ENCODE data around the gene CCR4. TPM values are rescaled to one million over a fixed set of nuclear protein-coding genes. Genes with fewer than 3 reads are reported as not detected.

The CCR4 gene
- total and polyA plus RNA-seq, 2 of the 13 experiments (the other 11 are each of a cell fraction or from before 2014, with no cell fraction given) = 0.04 to 0.05 TPM

DNA sequence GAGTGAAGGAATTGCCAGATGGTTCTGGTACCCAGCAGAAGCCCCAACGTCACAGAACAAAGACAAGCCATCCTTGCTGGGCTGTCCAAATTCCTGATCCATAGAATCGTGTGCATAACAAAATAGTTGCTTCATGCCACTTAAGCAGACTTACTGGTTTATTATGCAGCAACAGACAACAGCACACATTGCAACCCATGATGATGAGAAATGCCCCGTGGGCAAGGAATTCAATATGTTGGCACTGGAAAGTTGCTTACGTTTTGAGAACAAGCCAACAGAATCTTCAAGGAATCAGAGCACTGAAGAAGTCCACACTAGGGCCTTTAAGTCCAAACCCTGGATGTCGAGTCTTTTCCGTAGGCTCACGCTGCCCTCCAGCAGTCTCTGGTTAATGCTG, 40.3 kb downstream of the CCR4 start:
- no peaks in the 10 kb centered on the region for H3K36me3 ChIP-seq (replicated peaks in 1 of 2; ENCODE audit: control insufficient read depth in 1 of 2, insufficient read depth in 2 of 2, low read length in 2 of 2)
- no TSS peak for BruUV-seq (replicated peaks)
- CTCF ChIA-PET (ENCODE audit: low intra/inter-chr PET ratio, low total read pairs) = no interaction called here
- POLR2A ChIA-PET = no interaction called here
- no peak overlapping the region for H3K4me2 ChIP-seq (ENCODE audit: low read depth, low read length)
- no peak overlapping the region for H3K9ac ChIP-seq (ENCODE audit: insufficient read depth, low read depth, low read length)
- FAIRE-seq (no peak), DNase-seq (ENCODE audit: low spot score) (no peak), ATAC-seq (no peak)
- in situ Hi-C loops (cut with HindIII; ENCODE audit: extremely low pct_ligation_motif_present, low pct_unique_long_range_greater_than_20kb) (no loop called here), intact Hi-C loops (cut with micrococcal nuclease; ENCODE audit: unreplicated experiment) (no loop called here)
- no peaks in the 10 kb centered on the region for H4K20me1 ChIP-seq (ENCODE audit: insufficient read depth, low read length)
- H2AFZ ChIP-seq (ENCODE audit: low read length) = no peak overlapping the region
- no peak overlapping the region for H3K27ac ChIP-seq (ENCODE audit: extremely low read length, insufficient read depth, low read length)
- no peak overlapping the region for H3K4me3 ChIP-seq (replicated peaks in 1 of 3; ENCODE audit: insufficient read depth in 1 of 3, low read depth in 2 of 3, low read length in 3 of 3)
- H3K9me3 ChIP-seq (ENCODE audit: low read length) = no peaks in the 10 kb centered on the region
- 84% methylated on average over 6 of the region's 7 CpGs for WGBS (ENCODE audit: low lambda C conversion rate)
- H3K27me3 ChIP-seq (ENCODE audit: control insufficient read depth in 1 of 2, insufficient read depth in 2 of 2, low read length in 2 of 2) = no peaks in the 10 kb centered on the region
- no peaks in the 10 kb centered on the region for H3K79me2 ChIP-seq (ENCODE audit: insufficient read depth, low read length)
- no peak for TF ChIP-seq ZNF44 (CRISPR knock-in tag; IDR thresholded peaks at IDR 0.05)
- no peak for TF ChIP-seq AHR (CRISPR knock-in tag; IDR thresholded peaks at IDR 0.05)
- H3K4me1 ChIP-seq (ENCODE audit: insufficient read depth, low read length) = peaks cover 6% of the 10 kb centered on the region; the same call in 1 of the 2 replicates

DNA sequence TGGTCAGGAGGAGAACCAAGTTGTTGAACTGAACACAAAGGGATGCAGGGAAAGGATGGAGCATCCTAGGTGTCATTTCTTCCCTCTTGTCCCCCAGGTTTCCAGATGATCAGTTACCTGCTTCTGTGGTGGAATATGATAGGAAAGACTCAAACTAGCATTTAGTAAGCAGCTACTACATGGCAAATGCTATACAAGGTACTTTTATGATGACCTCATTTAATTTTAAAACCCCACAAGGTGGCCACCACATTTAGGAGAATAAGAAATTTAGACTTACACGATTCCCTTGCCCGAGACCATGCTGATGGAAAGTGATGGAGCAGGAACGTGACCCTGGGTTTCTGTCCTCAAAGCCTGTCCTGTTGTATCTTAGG, 40.9 kb downstream of the CCR4 start:
- H3K27ac ChIP-seq (ENCODE audit: extremely low read length, insufficient read depth, low read length) = no peak overlapping the region
- H3K4me2 ChIP-seq (ENCODE audit: low read depth, low read length) = no peak overlapping the region
- FAIRE-seq = no peak
- intact Hi-C loops (cut with micrococcal nuclease; ENCODE audit: unreplicated experiment) = no loop called here
- H3K79me2 ChIP-seq (ENCODE audit: insufficient read depth, low read length) = no peaks in the 10 kb centered on the region
- in situ Hi-C loops (cut with HindIII; ENCODE audit: extremely low pct_ligation_motif_present, low pct_unique_long_range_greater_than_20kb) = no loop called here
- ATAC-seq = no peak
- no peaks in the 10 kb centered on the region for H3K27me3 ChIP-seq (ENCODE audit: control insufficient read depth in 1 of 2, insufficient read depth in 2 of 2, low read length in 2 of 2)
- no TSS peak for BruUV-seq (replicated peaks)
- H3K36me3 ChIP-seq (replicated peaks in 1 of 2; ENCODE audit: control insufficient read depth in 1 of 2, insufficient read depth in 2 of 2, low read length in 2 of 2) = no peaks in the 10 kb centered on the region
- no peak overlapping the region for H3K4me3 ChIP-seq (replicated peaks in 1 of 3; ENCODE audit: insufficient read depth in 1 of 3, low read depth in 2 of 3, low read length in 3 of 3)
- ChIA-PET CTCF (ENCODE audit: low intra/inter-chr PET ratio, low total read pairs) (no interaction called here), POLR2A (no interaction called here)
- H3K9me3 ChIP-seq (ENCODE audit: low read length) = no peaks in the 10 kb centered on the region
- no peak for DNase-seq (ENCODE audit: low spot score)
- H2AFZ ChIP-seq (ENCODE audit: low read length) = no peak overlapping the region
- TF ChIP-seq, protein P1, sequence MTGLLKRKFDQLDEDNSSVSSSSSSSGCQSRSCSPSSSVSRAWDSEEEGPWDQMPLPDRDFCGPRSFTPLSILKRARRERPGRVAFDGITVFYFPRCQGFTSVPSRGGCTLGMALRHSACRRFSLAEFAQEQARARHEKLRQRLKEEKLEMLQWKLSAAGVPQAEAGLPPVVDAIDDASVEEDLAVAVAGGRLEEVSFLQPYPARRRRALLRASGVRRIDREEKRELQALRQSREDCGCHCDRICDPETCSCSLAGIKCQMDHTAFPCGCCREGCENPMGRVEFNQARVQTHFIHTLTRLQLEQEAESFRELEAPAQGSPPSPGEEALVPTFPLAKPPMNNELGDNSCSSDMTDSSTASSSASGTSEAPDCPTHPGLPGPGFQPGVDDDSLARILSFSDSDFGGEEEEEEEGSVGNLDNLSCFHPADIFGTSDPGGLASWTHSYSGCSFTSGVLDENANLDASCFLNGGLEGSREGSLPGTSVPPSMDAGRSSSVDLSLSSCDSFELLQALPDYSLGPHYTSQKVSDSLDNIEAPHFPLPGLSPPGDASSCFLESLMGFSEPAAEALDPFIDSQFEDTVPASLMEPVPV (CRISPR knock-in tag; IDR thresholded peaks at IDR 0.05) = no peak
- no peak for TF ChIP-seq ASH2L (IDR thresholded peaks at IDR 0.05; ENCODE audit: insufficient read length, low read depth, low read length)
- no peak for TF ChIP-seq PHB2 (IDR thresholded peaks at IDR 0.05; ENCODE audit: partially characterized antibody)
- 0 out of 2 replicates have a peak, but pooled peaks have one; percentile 31 for TF ChIP-seq ATF7 (IDR thresholded peaks at IDR 0.05)
- no peak for TF ChIP-seq ATF7 (CRISPR knock-in tag; IDR thresholded peaks at IDR 0.05)
- TF ChIP-seq ZNF678 (CRISPR knock-in tag; IDR thresholded peaks at IDR 0.05) = no peak
- no peak for TF ChIP-seq ZNF562 (CRISPR knock-in tag; IDR thresholded peaks at IDR 0.05; ENCODE audit: borderline replicate concordance)
- TF ChIP-seq, protein P2, sequence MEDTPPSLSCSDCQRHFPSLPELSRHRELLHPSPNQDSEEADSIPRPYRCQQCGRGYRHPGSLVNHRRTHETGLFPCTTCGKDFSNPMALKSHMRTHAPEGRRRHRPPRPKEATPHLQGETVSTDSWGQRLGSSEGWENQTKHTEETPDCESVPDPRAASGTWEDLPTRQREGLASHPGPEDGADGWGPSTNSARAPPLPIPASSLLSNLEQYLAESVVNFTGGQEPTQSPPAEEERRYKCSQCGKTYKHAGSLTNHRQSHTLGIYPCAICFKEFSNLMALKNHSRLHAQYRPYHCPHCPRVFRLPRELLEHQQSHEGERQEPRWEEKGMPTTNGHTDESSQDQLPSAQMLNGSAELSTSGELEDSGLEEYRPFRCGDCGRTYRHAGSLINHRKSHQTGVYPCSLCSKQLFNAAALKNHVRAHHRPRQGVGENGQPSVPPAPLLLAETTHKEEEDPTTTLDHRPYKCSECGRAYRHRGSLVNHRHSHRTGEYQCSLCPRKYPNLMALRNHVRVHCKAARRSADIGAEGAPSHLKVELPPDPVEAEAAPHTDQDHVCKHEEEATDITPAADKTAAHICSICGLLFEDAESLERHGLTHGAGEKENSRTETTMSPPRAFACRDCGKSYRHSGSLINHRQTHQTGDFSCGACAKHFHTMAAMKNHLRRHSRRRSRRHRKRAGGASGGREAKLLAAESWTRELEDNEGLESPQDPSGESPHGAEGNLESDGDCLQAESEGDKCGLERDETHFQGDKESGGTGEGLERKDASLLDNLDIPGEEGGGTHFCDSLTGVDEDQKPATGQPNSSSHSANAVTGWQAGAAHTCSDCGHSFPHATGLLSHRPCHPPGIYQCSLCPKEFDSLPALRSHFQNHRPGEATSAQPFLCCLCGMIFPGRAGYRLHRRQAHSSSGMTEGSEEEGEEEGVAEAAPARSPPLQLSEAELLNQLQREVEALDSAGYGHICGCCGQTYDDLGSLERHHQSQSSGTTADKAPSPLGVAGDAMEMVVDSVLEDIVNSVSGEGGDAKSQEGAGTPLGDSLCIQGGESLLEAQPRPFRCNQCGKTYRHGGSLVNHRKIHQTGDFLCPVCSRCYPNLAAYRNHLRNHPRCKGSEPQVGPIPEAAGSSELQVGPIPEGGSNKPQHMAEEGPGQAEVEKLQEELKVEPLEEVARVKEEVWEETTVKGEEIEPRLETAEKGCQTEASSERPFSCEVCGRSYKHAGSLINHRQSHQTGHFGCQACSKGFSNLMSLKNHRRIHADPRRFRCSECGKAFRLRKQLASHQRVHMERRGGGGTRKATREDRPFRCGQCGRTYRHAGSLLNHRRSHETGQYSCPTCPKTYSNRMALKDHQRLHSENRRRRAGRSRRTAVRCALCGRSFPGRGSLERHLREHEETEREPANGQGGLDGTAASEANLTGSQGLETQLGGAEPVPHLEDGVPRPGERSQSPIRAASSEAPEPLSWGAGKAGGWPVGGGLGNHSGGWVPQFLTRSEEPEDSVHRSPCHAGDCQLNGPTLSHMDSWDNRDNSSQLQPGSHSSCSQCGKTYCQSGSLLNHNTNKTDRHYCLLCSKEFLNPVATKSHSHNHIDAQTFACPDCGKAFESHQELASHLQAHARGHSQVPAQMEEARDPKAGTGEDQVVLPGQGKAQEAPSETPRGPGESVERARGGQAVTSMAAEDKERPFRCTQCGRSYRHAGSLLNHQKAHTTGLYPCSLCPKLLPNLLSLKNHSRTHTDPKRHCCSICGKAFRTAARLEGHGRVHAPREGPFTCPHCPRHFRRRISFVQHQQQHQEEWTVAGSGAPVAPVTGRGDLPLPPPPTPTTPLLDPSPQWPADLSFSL (CRISPR knock-in tag; IDR thresholded peaks at IDR 0.05) = no peak
- TF ChIP-seq JUNB (CRISPR knock-in tag; IDR thresholded peaks at IDR 0.05; ENCODE audit: borderline replicate concordance) = no peak
- H4K20me1 ChIP-seq (ENCODE audit: insufficient read depth, low read length) = no peaks in the 10 kb centered on the region
- peaks cover 6% of the 10 kb centered on the region; the same call in 1 of the 2 replicates for H3K4me1 ChIP-seq (ENCODE audit: insufficient read depth, low read length)
- no peak overlapping the region for H3K9ac ChIP-seq (ENCODE audit: insufficient read depth, low read depth, low read length)
- WGBS (ENCODE audit: low lambda C conversion rate) = 95% methylated on average over 3 of the region's 3 CpGs

Measured in HepG2 (cell line).